Fibroblast of pulmonary artery (primary cell): ENCODE measurements around the gene LYST.
A peak's percentile ranks its signal among the peaks of the same experiment; 100 is the strongest.
"Not testable (repeated sequence)": the region's sequence is repeated elsewhere in the genome, so short reads cannot be mapped to it uniquely, and the experiment has no call there.

Experiments used
- DNase-seq: peaks from one replicate; pipeline ENCODE4 v3.0.0-alpha.2; 2010; ENCODE audit warnings: low read depth
- H3K4me3 ChIP-seq: replicated peaks from 2 replicates; pipeline ENCODE4 v1.5.1; 2011; ENCODE audit warnings: low read depth, mild to moderate bottlenecking, control low read depth, low read length, moderate library complexity
- CTCF ChIP-seq: IDR thresholded peaks from 2 replicates; pipeline ENCODE4 v1.5.1; 2011; ENCODE audit warnings: mild to moderate bottlenecking, control low read depth, low read length, inconsistent platforms; ENCODE audit errors: missing control alignments

Gene LYST

GRCh38 chr1:235651170-235651806 is 215.4 kb downstream of the LYST start:
- H3K4me3 ChIP-seq, result no peak overlapping the region
- no peak for TF ChIP-seq CTCF
- no peak for DNase-seq

- no peak for TF ChIP-seq CTCF
- peak overlapping the region; percentile 29 for H3K4me3 ChIP-seq
- no peak for DNase-seq
Measured at GRCh38 chr1:235650341-235651169, 216.2 kb downstream of the LYST start.

GRCh38 chr1:235649368-235650163 is 217.1 kb downstream of the LYST start, which contains the start of gene GNG4:
TSS of gene GNG4 (minus strand) at chr1:235649784. CDS start at chr1:235583838, 65,946 bp downstream.
- DNase-seq, result no peak
- H3K4me3 ChIP-seq, result peak within 1 kb of the TSS; percentile 37
- no peak for TF ChIP-seq CTCF

- TF ChIP-seq CTCF, result no peak
- peak overlapping the region; percentile 37 for H3K4me3 ChIP-seq
- peak; percentile 63 for DNase-seq
Measured at GRCh38 chr1:235648954-235649367, 217.7 kb downstream of the LYST start.

GRCh38 chr1:235648407-235648907 is 218.2 kb downstream of the LYST start:
- no peak for TF ChIP-seq CTCF
- H3K4me3 ChIP-seq, result no peak overlapping the region
- DNase-seq, result no peak

- not testable (repeated sequence) for H3K4me3 ChIP-seq, DNase-seq
Measured at GRCh38 chr1:235647537-235647936, 219.2 kb downstream of the LYST start.

- no peak for TF ChIP-seq CTCF
- no peak for DNase-seq
- H3K4me3 ChIP-seq, result no peak overlapping the region
Measured at GRCh38 chr1:235646463-235646862, 220.2 kb downstream of the LYST start.
